HUDEP-2 (cell line): ENCODE results near the gene FLNA.
"Not testable (repeated sequence)": the region's sequence is repeated elsewhere in the genome, so short reads cannot be mapped to it uniquely, and the experiment has no call there.

ENCODE experiments used
- DNase-seq, 76 experiments: peaks; one replicate each; lab custom pipeline; 2025; ENCODE audit not compliant: unreplicated experiment in 76 of 76; lab: John Stamatoyannopoulos, UW

The FLNA gene

GRCh38 chrX:154359362-154360154, 14.9 kb downstream of the FLNA start:
- no peak for DNase-seq

- no peak for DNase-seq
These were observed 15.6 kb downstream of the FLNA start for GRCh38 chrX:154358829-154359228.

GRCh38 chrX:154358011-154358410, 16.4 kb downstream of the FLNA start:
- DNase-seq, result no peak

GRCh38 chrX:154357205-154357604, 17.2 kb downstream of the FLNA start:
- DNase-seq, result no peak

- no peak for DNase-seq
These were observed 17.8 kb downstream of the FLNA start for GRCh38 chrX:154356596-154356995.

GRCh38 chrX:154355776-154356140, 18.7 kb downstream of the FLNA start:
- DNase-seq, result no peak

- DNase-seq, result no peak
These were observed 19.2 kb downstream of the FLNA start for GRCh38 chrX:154355094-154355775.

GRCh38 chrX:154354516-154354915, 19.9 kb downstream of the FLNA start:
- no peak for DNase-seq

- no peak for DNase-seq
These were observed 20.4 kb downstream of the FLNA start for GRCh38 chrX:154354013-154354412.

GRCh38 chrX:154353172-154353843, 21.1 kb downstream of the FLNA start:
- no peak for DNase-seq

- no peak for DNase-seq
These were observed 22.0 kb downstream of the FLNA start for GRCh38 chrX:154352466-154352865.

- DNase-seq, result no peak
These were observed 22.4 kb downstream of the FLNA start for GRCh38 chrX:154352012-154352401.

GRCh38 chrX:154351183-154352011, 23.0 kb downstream of the FLNA start:
- DNase-seq, result peak in 24 of 76 experiments; percentile 1 to 41 (median 16)

- no peak for DNase-seq
These were observed 23.8 kb downstream of the FLNA start for GRCh38 chrX:154350429-154351182.

GRCh38 chrX:154349979-154350378, 24.5 kb downstream of the FLNA start:
- no peak for DNase-seq

GRCh38 chrX:154349359-154349935, 25.0 kb downstream of the FLNA start:
- no peak for DNase-seq

GRCh38 chrX:154348646-154349358, 25.6 kb downstream of the FLNA start:
- no peak for DNase-seq

- DNase-seq, result peak in 3 of 76 experiments; percentile 8 to 10 (median 10)
These were observed 26.3 kb downstream of the FLNA start for GRCh38 chrX:154348114-154348531.

- not testable (repeated sequence) for DNase-seq
These were observed 30.8 kb downstream of the FLNA start for GRCh38 chrX:154343620-154344019.
